WTC11 (cell line): Measurements from ENCODE around the gene C14orf132.

ENCODE experiments used
- FOXJ3 ChIP-seq: sonication (generic); formaldehyde crosslinking; IDR thresholded peaks from 2 replicates; pipeline ENCODE4 v1.9.0; 2021; ENCODE audit warnings: missing genetic modification reagents, mild to moderate bottlenecking, borderline replicate concordance
- SMAD4 ChIP-seq: sonication (generic); formaldehyde crosslinking; IDR thresholded peaks from 2 replicates; pipeline ENCODE4 v1.8.0; 2022; ENCODE audit warnings: mild to moderate bottlenecking, missing genetic modification reagents
- SP1 ChIP-seq: sonication (generic); formaldehyde crosslinking; conservative IDR thresholded peaks from 2 replicates; pipeline ENCODE4 v1.8.1; 2022; ENCODE audit warnings: missing genetic modification reagents
- STAT6 ChIP-seq: sonication (generic); formaldehyde crosslinking; conservative IDR thresholded peaks from 2 replicates; pipeline ENCODE4 v1.8.1; 2023; ENCODE audit warnings: mild to moderate bottlenecking, low read depth, missing genetic modification reagents, moderate library complexity
- ZNF121 ChIP-seq: sonication (generic); formaldehyde crosslinking; IDR thresholded peaks from 2 replicates; pipeline ENCODE4 v1.8.0; 2023; ENCODE audit warnings: missing genetic modification reagents
- TF ChIP-seq, protein P1 (sequence below): sonication (generic); formaldehyde crosslinking; IDR thresholded peaks from 2 replicates; pipeline ENCODE4 v1.8.1; 2022; ENCODE audit warnings: low read depth, mild to moderate bottlenecking, moderate library complexity, missing genetic modification reagents, borderline replicate concordance
- TF ChIP-seq, protein P2 (sequence below): fragments of 200-600 bp; IDR thresholded peaks from 2 replicates; pipeline ENCODE4 v1.8.0; 2022; ENCODE audit warnings: antibody characterized with exemption
- TF ChIP-seq, protein P3 (sequence below): sonication (generic); formaldehyde crosslinking; IDR thresholded peaks from 2 replicates; pipeline ENCODE4 v1.8.0; 2022; ENCODE audit warnings: mild to moderate bottlenecking, missing genetic modification reagents
- TF ChIP-seq, protein P4 (sequence below): sonication (generic); formaldehyde crosslinking; IDR thresholded peaks from 2 replicates; pipeline ENCODE4 v1.8.0; 2023; ENCODE audit warnings: missing genetic modification reagents
- TF ChIP-seq, protein P5 (sequence below): sonication (generic); formaldehyde crosslinking; IDR thresholded peaks from 2 replicates; pipeline ENCODE4 v1.8.1; 2022; ENCODE audit warnings: low read depth, missing genetic modification reagents, borderline replicate concordance
- TF ChIP-seq, protein P6 (sequence below): sonication (generic); formaldehyde crosslinking; IDR thresholded peaks from 2 replicates; pipeline ENCODE4 v1.8.1; 2023; ENCODE audit warnings: mild to moderate bottlenecking, moderate library complexity, missing genetic modification reagents

GRCh38 chr14:96114002-96114401 lies 74.8 kb downstream of the C14orf132 start:
- TF ChIP-seq, protein P1, sequence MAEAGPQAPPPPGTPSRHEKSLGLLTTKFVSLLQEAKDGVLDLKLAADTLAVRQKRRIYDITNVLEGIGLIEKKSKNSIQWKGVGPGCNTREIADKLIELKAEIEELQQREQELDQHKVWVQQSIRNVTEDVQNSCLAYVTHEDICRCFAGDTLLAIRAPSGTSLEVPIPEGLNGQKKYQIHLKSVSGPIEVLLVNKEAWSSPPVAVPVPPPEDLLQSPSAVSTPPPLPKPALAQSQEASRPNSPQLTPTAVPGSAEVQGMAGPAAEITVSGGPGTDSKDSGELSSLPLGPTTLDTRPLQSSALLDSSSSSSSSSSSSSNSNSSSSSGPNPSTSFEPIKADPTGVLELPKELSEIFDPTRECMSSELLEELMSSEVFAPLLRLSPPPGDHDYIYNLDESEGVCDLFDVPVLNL (CRISPR knock-in tag) = no peak
- TF ChIP-seq, protein P2, sequence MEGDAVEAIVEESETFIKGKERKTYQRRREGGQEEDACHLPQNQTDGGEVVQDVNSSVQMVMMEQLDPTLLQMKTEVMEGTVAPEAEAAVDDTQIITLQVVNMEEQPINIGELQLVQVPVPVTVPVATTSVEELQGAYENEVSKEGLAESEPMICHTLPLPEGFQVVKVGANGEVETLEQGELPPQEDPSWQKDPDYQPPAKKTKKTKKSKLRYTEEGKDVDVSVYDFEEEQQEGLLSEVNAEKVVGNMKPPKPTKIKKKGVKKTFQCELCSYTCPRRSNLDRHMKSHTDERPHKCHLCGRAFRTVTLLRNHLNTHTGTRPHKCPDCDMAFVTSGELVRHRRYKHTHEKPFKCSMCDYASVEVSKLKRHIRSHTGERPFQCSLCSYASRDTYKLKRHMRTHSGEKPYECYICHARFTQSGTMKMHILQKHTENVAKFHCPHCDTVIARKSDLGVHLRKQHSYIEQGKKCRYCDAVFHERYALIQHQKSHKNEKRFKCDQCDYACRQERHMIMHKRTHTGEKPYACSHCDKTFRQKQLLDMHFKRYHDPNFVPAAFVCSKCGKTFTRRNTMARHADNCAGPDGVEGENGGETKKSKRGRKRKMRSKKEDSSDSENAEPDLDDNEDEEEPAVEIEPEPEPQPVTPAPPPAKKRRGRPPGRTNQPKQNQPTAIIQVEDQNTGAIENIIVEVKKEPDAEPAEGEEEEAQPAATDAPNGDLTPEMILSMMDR = no peak
- TF ChIP-seq, protein P3, sequence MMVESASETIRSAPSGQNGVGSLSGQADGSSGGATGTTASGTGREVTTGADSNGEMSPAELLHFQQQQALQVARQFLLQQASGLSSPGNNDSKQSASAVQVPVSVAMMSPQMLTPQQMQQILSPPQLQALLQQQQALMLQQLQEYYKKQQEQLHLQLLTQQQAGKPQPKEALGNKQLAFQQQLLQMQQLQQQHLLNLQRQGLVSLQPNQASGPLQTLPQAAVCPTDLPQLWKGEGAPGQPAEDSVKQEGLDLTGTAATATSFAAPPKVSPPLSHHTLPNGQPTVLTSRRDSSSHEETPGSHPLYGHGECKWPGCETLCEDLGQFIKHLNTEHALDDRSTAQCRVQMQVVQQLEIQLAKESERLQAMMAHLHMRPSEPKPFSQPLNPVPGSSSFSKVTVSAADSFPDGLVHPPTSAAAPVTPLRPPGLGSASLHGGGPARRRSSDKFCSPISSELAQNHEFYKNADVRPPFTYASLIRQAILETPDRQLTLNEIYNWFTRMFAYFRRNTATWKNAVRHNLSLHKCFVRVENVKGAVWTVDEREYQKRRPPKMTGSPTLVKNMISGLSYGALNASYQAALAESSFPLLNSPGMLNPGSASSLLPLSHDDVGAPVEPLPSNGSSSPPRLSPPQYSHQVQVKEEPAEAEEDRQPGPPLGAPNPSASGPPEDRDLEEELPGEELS (CRISPR knock-in tag) = no peak
- no peak for TF ChIP-seq ZNF121 (CRISPR knock-in tag)
- TF ChIP-seq, protein P4, sequence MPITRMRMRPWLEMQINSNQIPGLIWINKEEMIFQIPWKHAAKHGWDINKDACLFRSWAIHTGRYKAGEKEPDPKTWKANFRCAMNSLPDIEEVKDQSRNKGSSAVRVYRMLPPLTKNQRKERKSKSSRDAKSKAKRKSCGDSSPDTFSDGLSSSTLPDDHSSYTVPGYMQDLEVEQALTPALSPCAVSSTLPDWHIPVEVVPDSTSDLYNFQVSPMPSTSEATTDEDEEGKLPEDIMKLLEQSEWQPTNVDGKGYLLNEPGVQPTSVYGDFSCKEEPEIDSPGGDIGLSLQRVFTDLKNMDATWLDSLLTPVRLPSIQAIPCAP (CRISPR knock-in tag) = no peak
- TF ChIP-seq FOXJ3 (CRISPR knock-in tag) = no peak
- no peak for TF ChIP-seq SP1 (CRISPR knock-in tag)
- no peak for TF ChIP-seq SMAD4 (CRISPR knock-in tag)
- TF ChIP-seq, protein P5, sequence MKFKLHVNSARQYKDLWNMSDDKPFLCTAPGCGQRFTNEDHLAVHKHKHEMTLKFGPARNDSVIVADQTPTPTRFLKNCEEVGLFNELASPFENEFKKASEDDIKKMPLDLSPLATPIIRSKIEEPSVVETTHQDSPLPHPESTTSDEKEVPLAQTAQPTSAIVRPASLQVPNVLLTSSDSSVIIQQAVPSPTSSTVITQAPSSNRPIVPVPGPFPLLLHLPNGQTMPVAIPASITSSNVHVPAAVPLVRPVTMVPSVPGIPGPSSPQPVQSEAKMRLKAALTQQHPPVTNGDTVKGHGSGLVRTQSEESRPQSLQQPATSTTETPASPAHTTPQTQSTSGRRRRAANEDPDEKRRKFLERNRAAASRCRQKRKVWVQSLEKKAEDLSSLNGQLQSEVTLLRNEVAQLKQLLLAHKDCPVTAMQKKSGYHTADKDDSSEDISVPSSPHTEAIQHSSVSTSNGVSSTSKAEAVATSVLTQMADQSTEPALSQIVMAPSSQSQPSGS (CRISPR knock-in tag) = no peak
- TF ChIP-seq, protein P6, sequence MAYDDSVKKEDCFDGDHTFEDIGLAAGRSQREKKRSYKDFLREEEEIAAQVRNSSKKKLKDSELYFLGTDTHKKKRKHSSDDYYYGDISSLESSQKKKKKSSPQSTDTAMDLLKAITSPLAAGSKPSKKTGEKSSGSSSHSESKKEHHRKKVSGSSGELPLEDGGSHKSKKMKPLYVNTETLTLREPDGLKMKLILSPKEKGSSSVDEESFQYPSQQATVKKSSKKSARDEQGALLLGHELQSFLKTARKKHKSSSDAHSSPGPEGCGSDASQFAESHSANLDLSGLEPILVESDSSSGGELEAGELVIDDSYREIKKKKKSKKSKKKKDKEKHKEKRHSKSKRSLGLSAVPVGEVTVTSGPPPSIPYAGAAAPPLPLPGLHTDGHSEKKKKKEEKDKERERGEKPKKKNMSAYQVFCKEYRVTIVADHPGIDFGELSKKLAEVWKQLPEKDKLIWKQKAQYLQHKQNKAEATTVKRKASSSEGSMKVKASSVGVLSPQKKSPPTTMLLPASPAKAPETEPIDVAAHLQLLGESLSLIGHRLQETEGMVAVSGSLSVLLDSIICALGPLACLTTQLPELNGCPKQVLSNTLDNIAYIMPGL (CRISPR knock-in tag) = no peak
- no peak for TF ChIP-seq STAT6 (CRISPR knock-in tag)
